HCT116 (cell line): ENCODE data around the gene SMTNL2. TPM values are rescaled to one million over a fixed set of nuclear protein-coding genes. Genes with fewer than 3 reads are reported as not detected.
A peak's percentile ranks its signal among the peaks of the same experiment; 100 is the strongest.

Experiments
- ATAC-seq: fragments of 200-7000 bp; cut with Tn5 transposase; 2 replicates; pipeline ENCODE4 v1.9.1; 2020; ENCODE audit warnings: mild to moderate bottlenecking, moderate library complexity
- BruUV-seq: library from RNA; stranded (reverse); fragments of 400-500 nt; replicated peaks from 2 replicates; lab custom pipeline; 2021; lab: Mats Ljungman, UMichigan
- CTCF ChIA-PET: fragments of 300-600 bp; sonication (Branson Sonifier 250); formaldehyde crosslinking; loops from one replicate; lab custom pipeline; 2021; ENCODE audit warnings: antibody characterized with exemption; lab: Charles Lee
- POLR2A ChIA-PET: fragments of 300-600, 350-600 bp; sonication (Branson Sonifier 250); formaldehyde crosslinking; loops from one replicate; lab custom pipeline; 2021; ENCODE audit warnings: antibody characterized with exemption; lab: Charles Lee
- RAD21 ChIA-PET, 2 experiments: fragments of 300-600 bp; sonication (Branson Sonifier 250); formaldehyde crosslinking; loops; one replicate each; lab custom pipeline; 2023; ENCODE audit warnings: low total read pairs in 2 of 2; ENCODE audit not compliant: uncharacterized antibody in 2 of 2, unreplicated experiment in 2 of 2, low non-redundant PET in 1 of 2; lab: Charles Lee
- DNase-seq: peaks from one replicate; pipeline ENCODE4 v3.0.0-alpha.2; 2010; ENCODE audit warnings: low read depth, low spot score
- H2AFZ ChIP-seq: fragments of 200-600 bp; shearing (Covaris generic), sonication (generic); 2 replicates; pipeline ENCODE4 v1.6.1; 2017; ENCODE audit warnings: low read depth, mixed run types, mixed read lengths, antibody characterized with exemption, low read length; ENCODE audit not compliant: poor library complexity, severe bottlenecking
- H3K27ac ChIP-seq: 2 replicates; pipeline ENCODE4 v1.5.1; 2012; ENCODE audit warnings: low read depth, low read length
- H3K27me3 ChIP-seq: fragments of 200-600 bp; sonication (generic); 2 replicates; pipeline ENCODE4 v1.6.1; 2016; ENCODE audit warnings: mixed run types, low read length, mixed read lengths; ENCODE audit not compliant: insufficient read depth
- H3K36me3 ChIP-seq, 2 experiments: fragments of 200-500 bp in 1 of 2; fragments of 200-600 bp in 1 of 2; sonication (Bioruptor generic) in 1 of 2; sonication (generic) in 1 of 2; 2 replicates each; pipeline versions ENCODE4 v1.5.1 to v1.6.1; 2014 to 2016; ENCODE audit warnings: low read length in 2 of 2, inconsistent platforms in 1 of 2, mixed read lengths in 1 of 2, mixed run types in 1 of 2; ENCODE audit not compliant: insufficient read depth in 2 of 2, control insufficient read depth in 1 of 2
- H3K4me1 ChIP-seq, 2 experiments: fragments of 200-600 bp in 1 of 2; sonication (generic) in 1 of 2; 2 replicates each; pipeline versions ENCODE4 v1.5.1 to v1.6.1; 2012 to 2017; ENCODE audit warnings: low read length in 2 of 2, inconsistent platforms in 1 of 2, mild to moderate bottlenecking in 1 of 2, mixed read lengths in 1 of 2, mixed run types in 1 of 2, moderate library complexity in 1 of 2; ENCODE audit not compliant: insufficient read depth in 2 of 2, control insufficient read depth in 1 of 2
- H3K4me2 ChIP-seq: fragments of 200-600 bp; sonication (generic); 2 replicates; pipeline ENCODE4 v1.6.1; 2017; ENCODE audit warnings: mixed run types, low read length, mixed read lengths
- H3K4me3 ChIP-seq, 2 experiments: fragments of 200-600 bp in 1 of 2; sonication (generic) in 1 of 2; replicated peaks in 1 of 2; 2 replicates each; pipeline ENCODE4 v1.5.1; 2011 to 2016; ENCODE audit warnings: low read length in 2 of 2, control low read depth in 1 of 2, low read depth in 1 of 2, mild to moderate bottlenecking in 1 of 2, mixed read lengths in 1 of 2, mixed run types in 1 of 2
- H3K79me2 ChIP-seq: fragments of 200-600 bp; sonication (generic); 2 replicates; pipeline ENCODE4 v1.6.1; 2017; ENCODE audit warnings: mild to moderate bottlenecking, mixed run types, low read length, moderate library complexity, mixed read lengths; ENCODE audit not compliant: insufficient read depth
- H3K9ac ChIP-seq: fragments of 200-600 bp; sonication (generic); 2 replicates; pipeline ENCODE4 v1.6.1; 2016; ENCODE audit warnings: low read length, mixed read lengths
- H3K9me2 ChIP-seq: fragments of 200-600 bp; sonication (generic), shearing (Covaris generic); 2 replicates; pipeline ENCODE4 v1.6.1; 2017; ENCODE audit warnings: mixed run types, mild to moderate bottlenecking, moderate library complexity; ENCODE audit not compliant: insufficient read depth
- H3K9me3 ChIP-seq, 2 experiments: fragments of 200-500 bp in 1 of 2; fragments of 200-600 bp in 1 of 2; sonication (Bioruptor generic) in 1 of 2; sonication (generic) in 1 of 2; 2 replicates each; pipeline ENCODE4 v1.6.1; 2014 to 2017; ENCODE audit warnings: low read length in 2 of 2, mixed read lengths in 2 of 2, inconsistent platforms in 1 of 2, low read depth in 1 of 2, mild to moderate bottlenecking in 1 of 2, mixed run types in 1 of 2, moderate library complexity in 1 of 2; ENCODE audit not compliant: control insufficient read depth in 1 of 2, insufficient read depth in 1 of 2
- H4K20me1 ChIP-seq: fragments of 200-600 bp; sonication (generic), shearing (Covaris generic); 2 replicates; pipeline ENCODE4 v1.6.1; 2017; ENCODE audit warnings: mixed run types, mild to moderate bottlenecking, moderate library complexity; ENCODE audit not compliant: insufficient read depth
- EGR1 ChIP-seq: IDR thresholded peaks from 2 replicates; pipeline ENCODE4 v1.6.1; 2012; ENCODE audit warnings: low read depth
- ELF1 ChIP-seq: IDR thresholded peaks from 2 replicates; pipeline ENCODE4 v1.6.1; 2012; ENCODE audit warnings: low read depth, borderline replicate concordance
- EZH2phosphoT487 ChIP-seq: fragments of 200-600 bp; IDR thresholded peaks from 2 replicates; pipeline ENCODE4 v1.6.1; 2018; ENCODE audit warnings: antibody characterized with exemption, borderline replicate concordance
- JUND ChIP-seq: IDR thresholded peaks from 2 replicates; pipeline ENCODE4 v1.6.1; 2012
- MAX ChIP-seq: IDR thresholded peaks from 2 replicates; pipeline ENCODE4 v1.6.1; 2012
- POLR2A ChIP-seq: IDR thresholded peaks from 2 replicates; pipeline ENCODE4 v1.7.0; 2011; ENCODE audit warnings: borderline replicate concordance; ENCODE audit not compliant: insufficient read depth, insufficient read length; ENCODE audit errors: extremely low read depth
- TCF7L2 ChIP-seq: IDR thresholded peaks from 2 replicates; pipeline ENCODE4 v1.7.0; 2011; ENCODE audit warnings: borderline replicate concordance, inconsistent platforms; ENCODE audit not compliant: insufficient read depth, insufficient read length; ENCODE audit errors: extremely low read depth
- YY1 ChIP-seq: IDR thresholded peaks from 2 replicates; pipeline ENCODE4 v1.6.1; 2011; ENCODE audit warnings: low read length, low read depth, moderate library complexity, mild to moderate bottlenecking; ENCODE audit not compliant: insufficient replicate concordance; ENCODE audit errors: extremely low read depth
- intact Hi-C: fragments of 100-400 bp; cut with micrococcal nuclease; formaldehyde crosslinking; loops from 2 replicates; pipeline ENCODE4 v1.10.0; 2022
- total RNA-seq: library from RNA; stranded (reverse); gene quantifications from one replicate; pipeline ENCODE4 v1.2.1, GENCODE V29; 2021; ENCODE audit not compliant: unreplicated experiment
- TF ChIP-seq, protein P1 (sequence below): IDR thresholded peaks from 2 replicates; pipeline ENCODE4 v1.6.1; 2011; ENCODE audit warnings: mild to moderate bottlenecking, low read length, moderate library complexity; ENCODE audit not compliant: insufficient replicate concordance; ENCODE audit errors: extremely low read depth
- TF ChIP-seq, protein P2 (sequence below), 3 experiments: fragments of 200-600 bp in 1 of 3; sonication (generic) in 1 of 3; IDR thresholded peaks in 2 of 3; conservative IDR thresholded peaks in 1 of 3; 2 replicates each; pipeline ENCODE4 v1.5.1; 2012 to 2017; ENCODE audit warnings: low read depth in 2 of 3, low read length in 2 of 3, antibody characterized with exemption in 1 of 3, borderline replicate concordance in 1 of 3, control low read depth in 1 of 3, mild to moderate bottlenecking in 1 of 3, mixed read lengths in 1 of 3, mixed run types in 1 of 3, moderate library complexity in 1 of 3; ENCODE audit not compliant: insufficient read depth in 1 of 3

SMTNL2 gene
- total RNA-seq, 1 experiment from 2014 or later, result 2.3 TPM

- Histone ChIP-seq H3K27me3 (peaks cover 5% of the 10 kb centered on the region; the same call in 1 of the 2 replicates), H3K4me1 (peaks cover 5 to 23% of the 10 kb centered on the region in 2 experiments; a peak in 3 of 4 replicates), H2AFZ (no peak overlapping the region), H3K4me3 (no peak overlapping the region), H4K20me1 (no peaks in the 10 kb centered on the region), H3K36me3 (no peaks in the 10 kb centered on the region), H3K9me2 (no peaks in the 10 kb centered on the region), H3K9ac (no peak overlapping the region), H3K9me3 (no peaks in the 10 kb centered on the region), H3K27ac (no peak overlapping the region), H3K4me2 (peak overlapping the region; percentile 98; the same call in 1 of the 2 replicates), H3K79me2 (no peaks in the 10 kb centered on the region)
- BruUV-seq, result no TSS peak
- ChIA-PET RAD21 (no interaction called here), CTCF (no interaction called here), POLR2A (no interaction called here)
- intact Hi-C loops, result no loop called here
- DNase-seq, result no peak
- TF ChIP-seq POLR2A, result no peak
- no peak for TF ChIP-seq EZH2phosphoT487
- TF ChIP-seq, protein P1, sequence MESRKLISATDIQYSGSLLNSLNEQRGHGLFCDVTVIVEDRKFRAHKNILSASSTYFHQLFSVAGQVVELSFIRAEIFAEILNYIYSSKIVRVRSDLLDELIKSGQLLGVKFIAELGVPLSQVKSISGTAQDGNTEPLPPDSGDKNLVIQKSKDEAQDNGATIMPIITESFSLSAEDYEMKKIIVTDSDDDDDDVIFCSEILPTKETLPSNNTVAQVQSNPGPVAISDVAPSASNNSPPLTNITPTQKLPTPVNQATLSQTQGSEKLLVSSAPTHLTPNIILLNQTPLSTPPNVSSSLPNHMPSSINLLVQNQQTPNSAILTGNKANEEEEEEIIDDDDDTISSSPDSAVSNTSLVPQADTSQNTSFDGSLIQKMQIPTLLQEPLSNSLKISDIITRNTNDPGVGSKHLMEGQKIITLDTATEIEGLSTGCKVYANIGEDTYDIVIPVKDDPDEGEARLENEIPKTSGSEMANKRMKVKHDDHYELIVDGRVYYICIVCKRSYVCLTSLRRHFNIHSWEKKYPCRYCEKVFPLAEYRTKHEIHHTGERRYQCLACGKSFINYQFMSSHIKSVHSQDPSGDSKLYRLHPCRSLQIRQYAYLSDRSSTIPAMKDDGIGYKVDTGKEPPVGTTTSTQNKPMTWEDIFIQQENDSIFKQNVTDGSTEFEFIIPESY, result no peak
- TF ChIP-seq YY1, result no peak
- TF ChIP-seq ELF1, result no peak
- no peak for TF ChIP-seq EGR1
- no peak for TF ChIP-seq JUND
- TF ChIP-seq, protein P2, sequence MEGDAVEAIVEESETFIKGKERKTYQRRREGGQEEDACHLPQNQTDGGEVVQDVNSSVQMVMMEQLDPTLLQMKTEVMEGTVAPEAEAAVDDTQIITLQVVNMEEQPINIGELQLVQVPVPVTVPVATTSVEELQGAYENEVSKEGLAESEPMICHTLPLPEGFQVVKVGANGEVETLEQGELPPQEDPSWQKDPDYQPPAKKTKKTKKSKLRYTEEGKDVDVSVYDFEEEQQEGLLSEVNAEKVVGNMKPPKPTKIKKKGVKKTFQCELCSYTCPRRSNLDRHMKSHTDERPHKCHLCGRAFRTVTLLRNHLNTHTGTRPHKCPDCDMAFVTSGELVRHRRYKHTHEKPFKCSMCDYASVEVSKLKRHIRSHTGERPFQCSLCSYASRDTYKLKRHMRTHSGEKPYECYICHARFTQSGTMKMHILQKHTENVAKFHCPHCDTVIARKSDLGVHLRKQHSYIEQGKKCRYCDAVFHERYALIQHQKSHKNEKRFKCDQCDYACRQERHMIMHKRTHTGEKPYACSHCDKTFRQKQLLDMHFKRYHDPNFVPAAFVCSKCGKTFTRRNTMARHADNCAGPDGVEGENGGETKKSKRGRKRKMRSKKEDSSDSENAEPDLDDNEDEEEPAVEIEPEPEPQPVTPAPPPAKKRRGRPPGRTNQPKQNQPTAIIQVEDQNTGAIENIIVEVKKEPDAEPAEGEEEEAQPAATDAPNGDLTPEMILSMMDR (IDR thresholded peaks at IDR 0.05 in 2 of 3, conservative IDR thresholded peaks at IDR 0.05 in 1 of 3; ENCODE audit: borderline replicate concordance in 1 of 3, insufficient read depth in 1 of 3, low read depth in 2 of 3, low read length in 2 of 3), result no peak
- TF ChIP-seq TCF7L2, result no peak
- TF ChIP-seq MAX, result no peak
- ATAC-seq, result no peak
Observed at GRCh38 chr17:4585638-4585994, 1.3 kb downstream of the SMTNL2 start.
